GM11168 (cell line): ENCODE results near the gene NFRKB.
"Not testable (repeated sequence)": the region's sequence is repeated elsewhere in the genome, so short reads cannot be mapped to it uniquely, and the experiment has no call there.

Experiments used
- in situ Hi-C: fragments of 300-500 bp; cut with MboI; formaldehyde crosslinking; loops from one replicate; pipeline ENCODE4 v1.12.0; 2022; ENCODE audit warnings: low sequenced_read_pairs; ENCODE audit not compliant: unreplicated experiment

The NFRKB gene

GRCh38 chr11:129847361-129847760, 48.0 kb downstream of the NFRKB start:
- in situ Hi-C loops: not testable (repeated sequence)

- in situ Hi-C loops: no loop called here
These were observed 48.7 kb downstream of the NFRKB start for GRCh38 chr11:129846508-129847335.
